HG03135 (cell line): ENCODE data around the gene CRYBG3.
"Not testable (repeated sequence)": the region's sequence is repeated elsewhere in the genome, so short reads cannot be mapped to it uniquely, and the experiment has no call there.

Source experiments
- ATAC-seq: cut with Tn5 transposase; IDR thresholded peaks from one replicate; pipeline ENCODE4 v1.9.1; 2021; ENCODE audit warnings: mild to moderate bottlenecking, moderate library complexity; ENCODE audit not compliant: unreplicated experiment

Gene CRYBG3

DNA sequence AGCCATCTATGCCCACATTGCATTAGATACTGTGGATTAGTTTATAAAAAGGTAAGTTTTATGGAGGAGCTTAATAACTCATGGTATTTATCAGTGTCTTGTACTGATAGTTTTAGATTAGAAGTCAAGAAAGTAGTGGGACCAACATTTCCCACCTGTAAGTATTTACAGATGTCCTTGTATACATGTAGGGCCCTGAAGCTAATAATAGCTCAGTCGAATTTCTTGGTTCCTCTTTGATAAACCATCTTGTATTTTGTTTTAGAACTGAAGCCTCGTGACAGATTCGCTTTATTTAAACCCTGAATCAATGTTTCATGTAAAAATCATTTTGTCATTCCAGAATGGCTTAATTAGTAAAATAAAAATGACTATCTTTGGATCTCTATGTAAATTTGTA is 73.4 kb downstream of the CRYBG3 start:
- ATAC-seq: peak; percentile 89

DNA sequence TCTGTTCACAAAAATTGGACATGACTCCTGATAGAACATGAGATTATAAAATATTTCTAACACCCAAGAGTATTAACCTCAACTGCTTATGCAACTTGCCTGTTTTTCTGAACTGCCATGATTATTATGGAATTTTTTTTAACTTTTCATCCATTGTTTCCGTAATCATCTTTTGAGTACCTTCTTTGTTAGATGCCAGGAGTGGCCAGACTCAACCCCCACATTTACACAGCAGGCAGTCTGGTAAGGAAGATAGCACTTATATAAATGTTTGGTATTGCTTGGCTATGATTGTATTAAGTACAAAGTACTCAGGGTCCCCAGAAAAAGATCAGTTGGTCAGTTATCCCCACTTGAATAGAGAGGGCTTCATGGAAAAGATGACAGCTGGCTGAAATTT is 74.3 kb downstream of the CRYBG3 start:
- no peak for ATAC-seq

DNA sequence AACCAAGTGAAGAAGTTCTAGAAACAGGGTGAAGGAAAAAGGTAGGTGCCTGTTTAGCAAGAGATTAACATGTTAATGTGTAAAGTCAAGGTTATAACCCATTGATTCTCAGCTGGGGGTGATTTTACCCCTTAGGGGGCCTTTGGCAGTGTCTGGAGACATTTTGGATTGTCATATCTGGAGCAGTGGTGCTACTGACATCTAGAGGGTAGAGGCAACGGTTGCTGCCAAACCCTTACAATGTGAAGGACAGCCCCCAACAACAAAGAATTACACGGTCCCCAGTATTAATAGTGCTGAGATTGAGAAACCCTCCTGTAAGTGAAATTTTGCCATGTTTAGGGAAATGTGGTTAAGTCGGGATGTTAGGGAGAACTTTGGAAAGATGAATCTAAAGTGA is 74.7 kb downstream of the CRYBG3 start:
- ATAC-seq: no peak

DNA sequence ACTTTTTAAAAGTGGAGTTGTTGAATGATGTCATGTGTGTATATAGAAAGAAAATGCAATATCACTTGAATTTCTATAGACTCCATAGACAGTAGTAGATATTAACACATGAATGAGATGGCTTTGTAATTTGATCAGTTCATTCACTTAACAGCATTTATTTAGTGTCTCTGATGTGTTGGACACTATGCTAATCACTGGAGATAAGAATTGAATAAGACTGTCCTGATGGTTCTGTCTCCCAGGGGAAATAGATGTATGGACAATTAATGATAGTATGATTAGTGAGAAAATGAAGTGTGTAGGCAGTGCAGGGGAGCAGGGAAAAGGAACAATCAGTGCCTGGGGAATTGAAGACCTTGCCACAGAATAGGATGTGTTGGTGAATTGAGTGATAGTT is 77.5 kb downstream of the CRYBG3 start:
- no peak for ATAC-seq

DNA sequence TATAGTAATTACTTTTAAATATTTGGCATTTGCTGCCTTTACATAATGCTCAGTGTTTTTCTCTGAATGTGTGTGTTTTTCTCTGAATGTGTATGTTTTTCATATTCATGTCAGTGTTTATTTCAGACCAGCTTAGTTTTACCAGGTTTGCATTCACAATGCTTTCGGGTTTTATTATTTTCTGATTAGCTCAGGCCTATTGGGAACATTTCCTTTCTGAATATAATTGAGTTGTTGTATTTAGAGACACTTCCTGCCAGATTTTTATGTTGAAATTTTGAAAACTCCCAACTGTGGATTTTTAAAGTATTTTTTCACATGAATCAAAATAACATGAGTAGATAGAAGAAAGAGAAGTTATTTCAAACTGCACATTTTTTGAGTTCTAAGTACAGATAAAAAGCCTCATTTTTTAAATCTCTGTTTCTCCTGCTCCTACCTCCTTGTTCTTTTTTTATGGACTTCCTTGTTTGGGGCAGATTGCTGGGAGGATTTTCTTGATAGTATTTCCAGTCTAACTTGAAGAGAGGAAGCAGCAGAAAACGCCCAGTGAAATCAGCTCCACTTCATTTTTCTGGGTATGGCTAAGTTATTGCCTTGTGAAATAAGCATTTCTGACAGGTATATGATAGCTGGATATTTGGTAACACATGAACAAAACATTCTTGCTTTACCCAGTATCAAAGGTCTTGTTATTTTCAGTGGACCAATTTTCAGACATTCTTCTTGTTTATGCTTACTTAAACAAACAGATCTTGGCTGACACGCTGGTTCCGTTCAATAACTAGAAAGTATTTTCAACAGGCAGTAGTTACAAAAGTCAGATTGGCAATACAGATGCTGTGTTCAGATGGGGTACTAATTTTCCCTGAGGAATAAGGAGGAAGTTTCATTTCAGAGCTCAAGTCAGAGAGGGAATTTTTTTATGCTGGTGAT is 79.8 kb downstream of the CRYBG3 start:
- ATAC-seq: no peak

DNA sequence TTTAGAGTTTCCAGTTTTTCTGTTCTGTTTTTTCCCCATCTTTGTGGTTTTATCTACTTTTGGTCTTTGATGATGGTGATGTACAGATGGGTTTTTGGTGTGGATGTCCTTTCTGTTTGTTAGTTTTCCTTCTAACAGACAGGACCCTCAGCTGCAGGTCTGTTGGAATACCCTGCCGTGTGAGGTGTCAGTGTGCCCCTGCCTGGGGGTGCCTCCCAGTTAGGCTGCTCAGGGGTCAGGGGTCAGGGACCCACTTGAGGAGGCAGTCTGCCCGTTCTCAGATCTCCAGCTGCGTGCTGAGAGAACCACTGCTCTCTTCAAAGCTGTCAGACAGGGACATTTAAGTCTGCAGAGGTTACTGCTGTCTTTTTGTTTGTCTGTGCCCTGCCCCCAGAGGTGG is 88.0 kb downstream of the CRYBG3 start:
- not testable (repeated sequence) for ATAC-seq

DNA sequence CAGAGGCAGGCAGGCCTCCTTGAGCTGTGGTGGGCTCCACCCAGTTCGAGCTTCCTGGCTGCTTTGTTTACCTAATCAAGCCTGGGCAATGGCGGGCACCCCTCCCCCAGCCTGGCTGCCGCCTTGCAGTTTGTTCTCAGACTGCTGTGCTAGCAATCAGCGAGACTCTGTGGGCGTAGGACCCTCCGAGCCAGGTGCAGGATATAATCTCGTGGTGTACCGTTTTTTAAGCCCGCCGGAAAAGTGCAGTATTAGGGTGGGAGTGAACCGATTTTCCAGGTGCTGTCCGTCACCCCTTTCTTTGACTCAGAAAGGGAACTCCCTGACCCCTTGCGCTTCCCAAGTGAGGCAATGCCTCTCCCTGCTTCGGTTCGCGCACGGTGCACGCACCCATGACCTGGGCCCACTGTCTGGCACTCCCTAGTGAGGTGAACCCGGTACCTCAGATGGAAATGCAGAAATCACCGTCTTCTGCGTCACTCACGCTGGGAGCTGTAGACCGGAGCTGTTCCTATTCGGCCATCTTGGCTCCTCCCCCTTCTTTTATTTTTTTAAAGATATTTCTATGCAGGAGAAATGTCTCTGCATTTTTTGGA is 88.5 kb downstream of the CRYBG3 start:
- not testable (repeated sequence) for ATAC-seq

DNA sequence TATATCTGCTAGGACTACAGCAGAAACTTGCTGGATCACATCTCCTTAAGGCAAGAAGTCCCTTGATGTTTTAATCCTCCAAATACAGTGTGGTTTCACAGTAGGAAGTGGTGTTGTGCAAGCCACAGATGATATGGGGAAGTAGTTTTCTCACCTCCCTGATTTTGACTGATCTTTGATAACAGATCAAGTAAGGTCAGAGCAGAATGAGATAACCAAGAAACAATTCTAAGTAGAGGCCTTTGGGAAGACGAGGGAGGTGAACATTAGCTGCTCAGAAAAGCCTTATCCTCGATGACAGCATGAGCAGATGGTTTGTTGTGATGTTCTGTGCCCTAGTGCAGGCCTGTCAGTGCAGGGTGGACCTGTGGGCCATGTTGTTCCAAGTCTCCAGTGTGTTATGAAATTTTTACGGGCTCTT is 89.1 kb downstream of the CRYBG3 start:
- ATAC-seq: no peak

DNA sequence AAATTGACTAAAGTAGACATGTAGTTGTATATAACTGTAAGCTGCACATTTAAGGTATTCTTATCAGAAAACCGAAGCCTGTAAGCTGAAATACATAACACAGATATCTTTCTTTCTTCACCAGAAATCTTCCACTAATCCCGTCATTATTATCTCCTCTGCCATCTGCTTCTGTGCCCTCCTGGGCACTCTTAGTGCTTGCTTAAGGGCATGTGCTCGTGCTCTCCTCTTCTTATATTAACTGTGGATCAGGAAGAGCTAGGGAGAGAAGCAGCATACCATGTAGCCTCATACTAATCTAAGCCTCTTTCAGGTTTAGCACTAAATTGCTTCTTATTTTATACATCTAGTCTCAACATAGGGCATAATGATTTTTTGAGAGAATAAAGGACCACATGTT is 89.6 kb downstream of the CRYBG3 start:
- no peak for ATAC-seq

DNA sequence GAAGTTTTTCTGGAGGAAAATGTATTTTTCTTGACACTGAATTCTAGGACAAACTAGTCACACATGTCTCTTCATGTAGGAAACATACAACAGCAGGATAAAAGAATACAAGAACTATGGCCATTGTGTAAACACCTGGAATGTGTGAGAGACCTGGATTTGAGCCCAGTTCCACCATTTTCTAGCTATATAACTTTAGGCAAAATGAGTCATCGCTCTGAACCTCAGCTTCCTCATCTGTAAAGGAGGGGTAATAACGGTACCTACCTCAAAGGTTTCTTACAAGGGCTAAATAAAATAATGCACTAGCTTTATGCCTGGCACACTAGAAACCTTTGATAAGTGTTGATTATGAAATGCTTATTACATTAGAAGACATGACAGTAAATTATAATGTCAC is 92.6 kb downstream of the CRYBG3 start:
- ATAC-seq: no peak

DNA sequence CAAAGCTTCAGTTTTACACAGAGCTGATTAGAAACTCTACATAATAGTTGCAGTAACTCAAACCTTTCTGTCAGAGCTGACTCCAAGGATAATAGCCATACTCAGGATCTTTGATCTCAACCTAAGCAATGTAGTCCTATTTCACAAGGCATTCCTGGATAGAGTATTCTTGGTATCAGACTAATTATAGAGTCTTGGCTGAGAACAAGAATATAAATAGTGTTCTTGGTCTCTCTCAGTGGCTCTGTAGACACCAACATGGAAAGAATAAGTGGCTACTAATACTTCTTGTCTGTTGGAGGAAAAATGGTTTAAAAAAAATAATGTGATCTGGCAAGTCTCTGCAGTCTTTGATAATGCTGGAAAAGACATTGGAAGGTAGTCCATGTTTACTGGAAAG is 94.8 kb downstream of the CRYBG3 start:
- ATAC-seq: no peak

DNA sequence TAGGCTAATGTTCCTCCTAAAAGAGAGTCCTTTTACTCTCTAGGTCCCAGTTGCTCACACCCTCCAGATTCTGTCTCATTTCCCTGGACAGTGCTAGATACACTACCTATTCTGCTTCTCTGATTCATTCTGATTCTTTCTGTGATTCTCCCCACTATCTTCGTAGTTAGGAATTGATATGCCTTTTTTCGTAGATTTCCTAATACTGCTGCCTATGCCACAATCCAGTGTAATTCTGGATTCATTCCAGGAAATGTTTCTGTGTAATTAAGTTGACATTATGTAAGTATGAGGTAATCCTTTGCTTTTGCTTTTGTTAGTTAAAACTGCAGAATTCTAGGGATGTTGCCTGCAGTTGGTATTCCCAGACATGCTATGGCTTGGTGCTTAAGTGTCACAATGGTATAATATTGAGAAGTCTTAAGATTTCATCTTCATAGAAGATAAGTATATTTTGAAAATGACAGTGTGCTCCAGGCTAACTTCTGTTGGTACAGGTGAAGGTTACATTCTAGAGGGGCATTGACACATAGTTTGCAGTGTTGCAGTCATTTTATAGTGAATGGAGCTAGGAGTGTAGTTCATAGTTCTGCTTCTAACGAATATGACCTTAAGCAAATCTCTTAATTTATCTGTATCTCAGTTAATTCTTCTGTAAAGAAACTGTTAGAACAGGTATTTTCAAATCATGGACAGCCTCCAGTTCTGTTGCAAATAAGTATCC is 96.2 kb downstream of the CRYBG3 start:
- no peak for ATAC-seq

DNA sequence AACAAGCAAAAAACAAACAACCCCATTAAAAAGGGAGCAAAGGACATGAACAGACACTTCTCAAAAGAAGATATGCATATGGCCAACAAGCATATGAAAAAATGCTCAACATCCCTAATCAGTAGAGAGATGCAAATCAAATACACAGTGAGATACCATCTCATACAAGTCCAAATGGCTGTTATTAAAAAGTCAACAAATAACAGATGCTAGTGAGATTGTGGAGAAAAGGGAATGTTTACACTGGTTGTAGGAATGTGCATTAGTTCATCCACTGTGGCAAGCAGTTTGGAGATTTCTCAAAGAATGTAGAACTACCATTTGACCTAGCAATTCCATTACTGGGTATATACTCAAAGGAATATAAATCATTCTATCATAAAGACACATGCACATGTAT is 105.9 kb downstream of the CRYBG3 start:
- no peak for ATAC-seq

DNA sequence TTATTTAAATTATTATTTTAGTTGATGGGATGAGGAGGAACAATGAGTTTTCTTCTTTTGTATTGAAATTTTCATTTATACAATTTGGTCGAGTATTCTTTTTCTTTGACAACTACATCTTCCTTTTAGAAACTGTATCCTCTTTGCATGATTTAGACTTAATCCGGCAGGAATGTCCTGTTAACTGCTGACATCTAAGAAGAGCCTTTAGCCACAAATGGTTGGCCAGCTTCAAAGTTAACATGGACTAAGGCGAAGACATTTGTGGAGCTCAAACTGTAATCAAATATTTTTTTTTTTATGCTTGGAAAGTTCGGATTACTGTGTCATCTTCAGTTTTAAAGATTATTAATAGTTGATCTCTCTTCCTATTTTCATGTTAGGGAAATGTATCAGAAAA is 107.2 kb downstream of the CRYBG3 start:
- ATAC-seq: no peak

DNA sequence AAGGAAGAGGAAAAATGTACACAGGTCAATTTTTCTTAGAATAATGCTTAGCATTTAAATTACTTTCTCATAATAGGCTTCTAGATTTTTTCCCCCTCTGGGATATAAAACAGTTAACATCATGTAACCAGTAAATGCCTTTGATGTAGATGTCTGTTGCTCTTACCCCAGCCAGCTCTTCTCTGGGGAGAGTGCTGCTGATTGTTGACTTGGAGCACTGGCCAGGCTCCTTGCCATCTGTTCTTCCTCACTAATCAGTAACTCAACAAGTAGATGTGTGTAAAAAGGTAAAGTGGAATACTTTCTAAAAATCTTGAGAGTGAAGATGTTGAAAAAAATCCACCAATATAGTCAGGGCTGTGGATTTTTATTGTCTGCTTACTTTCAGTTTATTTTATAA is 108.2 kb downstream of the CRYBG3 start:
- no peak for ATAC-seq

DNA sequence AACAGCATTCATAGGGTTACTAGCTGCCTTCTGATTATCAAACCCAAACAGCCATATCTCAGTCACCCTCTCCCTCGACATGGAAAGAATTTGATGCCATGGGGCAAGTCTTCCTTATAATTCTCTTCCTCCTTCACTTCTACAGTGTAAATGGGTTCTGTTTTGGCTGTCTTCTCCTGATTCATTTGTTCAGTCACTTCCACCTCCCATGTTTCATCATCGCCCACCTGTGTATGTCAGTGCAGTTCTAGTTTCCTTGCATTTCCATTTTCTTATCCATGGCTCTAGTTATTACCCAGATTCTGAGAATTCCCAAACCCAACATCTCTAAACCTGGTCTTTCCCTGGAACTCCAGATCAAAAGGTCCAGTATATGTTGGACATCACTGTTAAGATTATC is 109.4 kb downstream of the CRYBG3 start:
- no peak for ATAC-seq

DNA sequence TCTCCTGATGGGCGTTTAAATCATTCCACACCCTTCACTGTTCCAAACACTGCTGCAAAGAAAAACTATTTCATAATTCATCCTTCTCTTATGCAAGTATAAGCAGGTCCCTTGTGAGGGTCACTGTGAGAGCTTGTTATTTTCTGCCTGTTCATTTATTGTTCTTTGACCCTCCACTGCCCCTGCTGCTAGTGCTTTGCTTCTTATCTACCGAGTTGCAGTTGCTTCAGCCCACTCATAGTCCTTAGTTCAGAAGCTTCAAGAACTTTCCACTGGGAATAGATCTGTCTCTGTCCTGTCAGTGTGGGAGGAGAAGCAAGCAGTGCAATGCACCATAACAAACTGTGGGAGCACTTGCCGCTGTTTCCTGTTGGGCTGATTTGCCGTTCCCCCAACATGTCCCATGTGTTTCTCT is 110.6 kb downstream of the CRYBG3 start:
- no peak for ATAC-seq

DNA sequence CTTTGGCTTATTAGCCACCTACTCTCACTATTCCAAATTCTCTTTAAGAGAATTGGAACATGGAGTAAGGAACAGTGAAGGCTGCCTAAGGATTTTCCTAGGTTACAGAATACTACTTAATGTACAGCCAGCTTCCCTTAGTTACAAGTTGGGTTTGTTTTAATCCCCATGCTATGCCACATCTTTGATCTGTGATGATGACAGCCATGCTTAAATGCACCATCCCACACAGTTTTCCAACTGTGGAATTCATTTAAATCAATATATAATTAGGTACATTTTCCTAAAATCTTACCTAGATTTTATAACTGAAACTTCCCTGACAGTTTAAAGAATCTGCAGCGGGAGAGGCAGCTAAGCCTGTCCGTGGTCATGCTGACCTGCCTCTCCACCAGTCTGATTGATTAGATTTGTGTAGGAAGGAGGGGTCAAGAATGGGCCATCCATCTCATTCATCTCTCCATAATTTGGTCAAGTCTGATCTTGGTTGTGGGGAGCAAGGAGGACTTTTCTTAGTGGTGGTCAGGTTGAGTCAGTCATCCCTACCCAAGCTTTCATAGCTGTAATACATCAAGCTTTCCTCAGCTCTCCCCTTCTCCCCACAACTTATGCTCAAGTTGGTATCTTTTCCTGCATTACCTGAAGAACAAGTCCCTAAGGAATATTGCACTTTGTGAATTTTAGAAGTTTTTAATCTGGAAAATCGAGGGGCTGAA is 113.3 kb downstream of the CRYBG3 start:
- ATAC-seq: no peak

DNA sequence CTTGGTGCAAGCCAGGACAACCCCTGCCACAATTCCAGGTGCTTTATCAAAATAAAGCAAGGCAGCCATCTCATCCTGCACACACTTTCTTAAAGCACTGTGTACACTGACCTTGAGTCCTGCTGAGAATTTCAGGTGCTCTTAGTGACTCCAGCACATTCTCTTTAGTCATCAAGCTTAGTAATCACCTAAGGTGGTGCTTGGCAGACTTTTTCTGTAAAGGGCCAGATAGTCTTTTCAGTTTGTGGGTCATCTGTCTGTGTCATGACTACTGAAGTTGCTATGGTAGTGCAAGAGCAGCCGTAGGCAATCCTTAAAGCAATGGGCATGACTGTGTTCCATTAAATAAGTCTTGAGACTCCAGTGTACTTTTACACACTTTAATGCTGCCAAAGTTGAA is 114.0 kb downstream of the CRYBG3 start:
- ATAC-seq: no peak

DNA sequence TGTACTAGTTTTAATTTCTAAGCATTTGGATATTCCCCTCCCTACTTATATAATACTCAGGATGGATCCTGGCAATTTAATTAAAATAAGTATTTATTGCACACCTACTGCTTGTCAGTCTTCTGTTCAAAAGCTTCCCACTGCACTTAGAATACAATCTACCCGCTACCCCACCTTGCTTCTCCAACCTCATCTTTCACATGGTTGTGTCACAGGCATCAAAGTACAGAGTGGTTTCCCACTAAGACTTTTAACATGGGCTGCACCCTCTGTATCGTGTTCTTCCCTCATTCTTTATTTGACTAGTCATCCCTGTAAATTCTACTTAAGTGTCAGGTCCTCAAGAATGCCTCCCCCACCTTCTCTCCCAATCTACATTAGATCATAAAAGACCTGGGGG is 115.4 kb downstream of the CRYBG3 start:
- ATAC-seq: no peak

DNA sequence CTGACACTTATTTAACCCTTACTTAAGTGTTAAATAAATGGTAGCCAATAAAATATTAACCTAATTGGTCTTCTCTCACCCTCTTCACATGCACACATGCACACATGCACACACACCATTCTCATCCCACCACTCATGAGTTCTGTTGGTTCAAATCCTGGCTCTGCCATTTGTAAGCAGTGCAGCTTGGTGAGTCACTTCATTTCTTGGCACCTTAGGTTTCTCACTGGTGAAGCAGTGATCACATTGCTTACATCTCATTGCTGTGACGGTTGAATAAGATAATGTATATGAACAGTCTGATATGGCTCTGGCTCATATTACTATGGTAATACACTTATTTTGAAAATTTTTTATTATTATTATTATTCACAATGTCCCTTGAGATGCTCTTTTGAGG is 116.6 kb downstream of the CRYBG3 start:
- ATAC-seq: no peak
